HepG2 (cell line): Measurements from ENCODE around the gene TWIST2.

Experiments
- PCBP2 ChIP-seq: fragments of 200-400 bp; formaldehyde crosslinking; optimal IDR thresholded peaks from 2 replicates; pipeline ENCODE3; 2018; ENCODE audit warnings: low read length, low read depth; ENCODE audit not compliant: poor library complexity, severe bottlenecking
- TF ChIP-seq, protein P1 (sequence below): sonication (generic); formaldehyde crosslinking; IDR thresholded peaks from 2 replicates; pipeline ENCODE4 v1.5.0; 2020; ENCODE audit warnings: mild to moderate bottlenecking, missing genetic modification reagents, moderate library complexity

DNA sequence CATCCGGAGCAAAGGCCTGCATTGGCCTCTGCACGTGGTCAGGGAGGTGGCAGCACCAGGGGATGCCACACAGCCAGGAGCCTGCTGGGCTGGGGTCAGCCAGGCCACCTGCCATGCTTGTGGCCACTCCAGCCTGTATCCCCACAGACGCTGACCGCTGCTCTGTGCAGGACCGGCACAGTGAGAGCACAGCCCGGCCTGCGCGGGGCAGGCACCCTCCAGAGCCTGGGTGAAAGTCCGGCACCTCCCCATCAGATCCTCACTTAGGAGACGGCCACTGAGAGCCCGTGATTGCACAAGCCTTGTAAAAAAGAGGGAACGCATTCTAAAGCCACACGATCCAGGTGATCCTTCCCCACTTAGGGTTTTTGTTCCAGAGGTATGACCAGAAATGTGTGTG is 42.2 kb downstream of the TWIST2 start:
- TF ChIP-seq PCBP2, result no peak
- TF ChIP-seq, protein P1, sequence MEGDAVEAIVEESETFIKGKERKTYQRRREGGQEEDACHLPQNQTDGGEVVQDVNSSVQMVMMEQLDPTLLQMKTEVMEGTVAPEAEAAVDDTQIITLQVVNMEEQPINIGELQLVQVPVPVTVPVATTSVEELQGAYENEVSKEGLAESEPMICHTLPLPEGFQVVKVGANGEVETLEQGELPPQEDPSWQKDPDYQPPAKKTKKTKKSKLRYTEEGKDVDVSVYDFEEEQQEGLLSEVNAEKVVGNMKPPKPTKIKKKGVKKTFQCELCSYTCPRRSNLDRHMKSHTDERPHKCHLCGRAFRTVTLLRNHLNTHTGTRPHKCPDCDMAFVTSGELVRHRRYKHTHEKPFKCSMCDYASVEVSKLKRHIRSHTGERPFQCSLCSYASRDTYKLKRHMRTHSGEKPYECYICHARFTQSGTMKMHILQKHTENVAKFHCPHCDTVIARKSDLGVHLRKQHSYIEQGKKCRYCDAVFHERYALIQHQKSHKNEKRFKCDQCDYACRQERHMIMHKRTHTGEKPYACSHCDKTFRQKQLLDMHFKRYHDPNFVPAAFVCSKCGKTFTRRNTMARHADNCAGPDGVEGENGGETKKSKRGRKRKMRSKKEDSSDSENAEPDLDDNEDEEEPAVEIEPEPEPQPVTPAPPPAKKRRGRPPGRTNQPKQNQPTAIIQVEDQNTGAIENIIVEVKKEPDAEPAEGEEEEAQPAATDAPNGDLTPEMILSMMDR (CRISPR knock-in tag), result no peak
